HG03460 (cell line): Measurements from ENCODE around the gene PRR7.

Source experiments
- ATAC-seq: cut with Tn5 transposase; IDR thresholded peaks from one replicate; pipeline ENCODE4 v1.9.1; 2021; ENCODE audit not compliant: unreplicated experiment

The PRR7 gene

GRCh38 chr5:177467436-177467835 lies 20.8 kb downstream of the PRR7 start:
- ATAC-seq = no peak

- no peak for ATAC-seq
Measured at GRCh38 chr5:177468329-177468684, 21.7 kb downstream of the PRR7 start.

DNA sequence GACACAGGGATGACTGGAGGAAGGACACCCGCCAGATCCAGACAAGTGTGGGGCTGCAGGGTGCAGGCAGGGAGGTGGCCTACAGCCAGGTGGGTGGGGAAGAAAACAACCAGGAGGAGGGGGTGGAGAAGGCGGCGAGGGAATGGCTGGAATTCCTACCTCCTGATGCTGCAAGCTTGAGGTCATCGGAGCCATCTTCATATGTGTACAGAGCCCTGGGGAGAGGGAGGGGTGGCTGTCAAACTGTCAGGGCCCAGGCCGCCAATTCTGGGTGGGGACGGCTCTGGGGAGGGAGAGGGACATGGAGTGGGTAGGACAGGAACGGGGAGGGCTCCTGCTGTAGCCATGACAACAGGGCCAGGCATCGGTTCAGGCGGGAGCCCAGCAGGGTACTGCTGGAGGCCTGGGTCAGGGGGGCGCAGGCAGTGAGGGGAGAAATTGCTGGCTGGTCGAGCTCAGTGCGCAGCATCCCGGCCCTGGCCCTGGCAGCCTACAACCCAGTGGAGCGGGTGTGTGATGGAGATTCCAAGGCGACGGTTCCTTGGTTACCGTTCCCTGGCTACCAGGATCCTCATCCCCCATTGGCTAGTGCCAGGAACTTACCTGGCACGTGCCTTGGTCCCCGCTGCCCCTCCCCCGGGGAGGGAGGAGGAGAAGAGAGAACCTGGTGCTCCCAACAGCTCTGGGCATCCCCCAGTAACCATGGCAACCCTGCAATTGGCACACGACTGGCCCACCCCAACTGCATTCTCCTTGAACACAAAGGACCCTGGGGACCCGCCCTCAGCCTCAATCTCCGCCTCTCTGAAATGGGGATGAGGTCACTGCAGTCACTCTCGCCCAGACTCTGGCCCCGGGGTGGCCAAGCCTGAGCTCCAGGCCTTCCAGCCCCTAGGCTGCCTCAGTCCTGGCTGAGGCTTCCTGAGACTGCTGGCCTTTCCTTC lies 22.3 kb downstream of the PRR7 start:
- no peak for ATAC-seq

- no peak for ATAC-seq
Measured at GRCh38 chr5:177469750-177470525, 23.3 kb downstream of the PRR7 start.

DNA sequence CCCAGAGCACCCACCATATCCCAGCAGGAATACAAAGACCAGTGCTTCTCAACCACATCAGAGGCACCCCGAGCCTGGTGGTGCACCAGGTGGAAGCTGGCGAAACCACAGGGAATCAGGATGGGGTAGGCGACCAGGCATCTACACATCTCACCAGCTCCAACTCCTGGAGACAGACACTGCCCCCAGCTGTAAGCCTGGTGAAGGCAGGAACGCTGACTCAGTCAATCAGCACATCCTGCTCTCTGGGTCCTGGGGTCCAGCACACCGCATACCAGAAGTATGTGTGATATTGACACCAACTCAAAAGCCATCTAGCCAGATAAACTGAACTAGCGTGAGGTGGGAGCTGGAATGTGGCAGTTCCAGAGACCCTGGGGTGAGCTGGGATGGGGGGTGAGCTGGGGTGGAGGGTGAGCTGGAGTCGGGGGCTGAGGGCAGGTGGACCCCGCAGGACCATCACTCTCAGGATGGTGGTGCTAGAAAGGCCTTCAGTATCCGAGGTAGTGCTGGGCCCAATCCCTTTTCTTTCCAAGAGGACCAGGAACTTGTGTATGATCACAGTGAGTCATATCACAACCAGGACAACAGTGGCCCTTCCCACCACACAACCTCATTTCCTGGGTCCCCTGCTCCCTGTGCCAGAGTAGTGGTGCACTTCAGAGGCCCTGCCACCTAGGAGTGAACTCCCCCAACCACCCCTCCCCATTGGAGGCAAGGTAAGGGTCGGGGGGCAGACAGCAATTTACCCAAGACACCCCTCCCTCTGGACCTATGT lies 24.3 kb downstream of the PRR7 start:
- ATAC-seq = no peak

GRCh38 chr5:177471610-177472356 lies 25.2 kb downstream of the PRR7 start:
- no peak for ATAC-seq

DNA sequence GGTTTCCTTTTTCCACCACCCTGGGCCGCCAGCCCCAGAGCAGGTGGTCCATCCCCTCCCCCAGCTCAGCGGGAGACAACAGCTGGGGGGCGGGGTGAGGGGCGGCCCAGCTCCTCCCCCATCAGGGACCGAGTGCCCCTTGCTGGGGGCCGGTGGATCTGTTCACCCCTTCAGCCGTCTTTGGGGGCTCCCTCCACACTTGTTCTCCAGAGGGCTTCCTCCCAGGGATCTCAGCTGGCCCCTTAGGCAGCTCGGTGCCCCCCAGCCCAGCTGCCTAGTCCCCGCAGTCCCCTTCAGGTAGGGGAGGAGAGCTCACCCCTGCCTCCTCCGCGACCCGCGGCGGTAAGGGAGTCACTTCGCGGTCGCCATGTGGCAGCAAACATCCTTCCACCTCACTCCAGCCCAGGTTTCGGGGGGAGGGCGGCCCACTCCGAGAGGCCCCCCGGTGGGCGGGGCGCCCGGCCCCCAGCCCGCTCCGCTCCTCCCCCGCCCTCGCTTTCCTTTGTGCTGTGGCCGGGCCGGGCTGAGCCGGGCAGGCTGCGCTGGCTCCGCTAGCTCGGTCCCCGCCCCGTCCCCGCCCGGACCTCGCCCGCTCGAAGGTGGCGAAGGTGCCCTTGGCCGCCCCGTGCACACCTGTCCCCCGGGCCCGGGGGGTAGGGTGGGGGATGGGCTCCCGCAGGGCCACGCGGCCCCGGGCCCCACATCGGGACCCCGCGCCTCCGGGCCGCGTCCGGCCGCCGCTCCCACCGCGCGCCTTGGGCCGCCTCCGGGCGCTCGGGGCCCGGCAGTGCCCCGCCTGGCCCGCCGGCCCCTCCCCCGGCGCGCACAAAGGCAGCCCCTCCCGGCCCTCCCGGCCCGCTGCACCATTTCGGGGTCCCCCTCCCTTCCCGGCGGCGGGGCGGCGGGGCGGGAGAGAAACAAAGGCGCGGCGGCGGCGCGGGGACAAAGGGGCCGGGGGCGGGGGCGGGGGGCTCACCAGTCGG lies 26.1 kb downstream of the PRR7 start:
- peak; percentile 48 for ATAC-seq

- no peak for ATAC-seq
Measured at GRCh38 chr5:177473443-177474001, 26.9 kb downstream of the PRR7 start, which contains the start of gene DBN1. TSS of gene DBN1 (minus strand) at chr5:177473634. CDS start at chr5:177473521, 113 bp downstream.

DNA sequence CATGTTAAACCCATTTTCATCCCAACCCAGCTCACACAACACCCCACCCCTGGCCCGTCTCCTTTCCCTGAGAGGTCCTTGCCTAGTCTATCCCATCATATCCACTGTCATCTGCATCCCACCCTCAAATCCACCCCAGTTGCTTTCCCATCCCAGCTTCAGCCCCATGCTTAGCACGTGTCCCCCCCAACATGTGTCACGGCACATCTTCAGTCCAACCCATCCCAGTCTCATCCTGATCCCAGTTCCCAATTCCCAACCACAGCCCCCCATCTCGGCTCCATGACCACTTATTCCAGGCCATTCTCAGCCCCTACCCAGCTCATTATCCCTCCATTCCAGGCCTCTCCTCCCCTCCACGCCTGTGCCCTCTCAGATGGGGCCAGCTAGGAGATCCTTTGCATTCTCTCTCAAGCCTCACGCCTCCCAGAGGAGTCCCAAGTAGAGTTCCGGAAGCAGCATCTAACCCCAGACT lies 27.4 kb downstream of the PRR7 start:
- no peak for ATAC-seq

GRCh38 chr5:177474846-177475562 lies 28.4 kb downstream of the PRR7 start:
- ATAC-seq = no peak

GRCh38 chr5:177475563-177476427 lies 29.2 kb downstream of the PRR7 start:
- ATAC-seq = no peak

DNA sequence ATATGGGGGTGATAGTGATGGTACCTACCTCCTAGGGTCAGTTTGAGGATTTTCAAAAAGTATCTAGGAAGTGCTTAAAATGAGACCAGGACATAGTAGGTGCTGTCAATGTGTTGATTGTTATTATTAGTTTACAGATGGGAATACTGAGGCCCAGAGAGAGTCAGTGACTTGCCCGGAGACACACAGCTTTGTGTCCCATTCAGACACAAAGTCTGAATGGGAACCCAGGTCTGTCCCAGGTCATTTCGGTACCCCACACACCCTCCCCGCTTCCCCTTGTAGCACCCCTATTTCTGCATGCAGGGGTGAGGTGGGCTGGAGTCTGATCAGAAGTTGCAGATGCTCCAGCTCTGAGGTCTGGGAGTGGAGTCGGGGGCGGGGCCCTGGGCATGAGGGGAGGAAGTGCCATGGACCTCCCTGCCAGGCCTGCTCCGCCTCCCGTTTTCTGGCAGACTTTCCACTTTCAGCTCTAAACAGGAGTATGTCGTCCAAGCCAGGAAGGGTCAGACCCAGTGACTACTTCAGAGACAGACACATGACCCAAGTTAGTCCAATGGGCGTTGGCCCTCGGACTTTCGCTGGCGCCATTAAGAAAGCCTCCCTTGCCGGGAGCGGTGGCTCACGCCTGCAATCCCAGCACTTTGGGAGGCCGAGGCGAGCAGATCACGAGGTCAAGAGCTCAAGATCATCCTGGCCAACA lies 30.1 kb downstream of the PRR7 start:
- no peak for ATAC-seq

GRCh38 chr5:177477701-177478477 lies 31.3 kb downstream of the PRR7 start:
- ATAC-seq = no peak

DNA sequence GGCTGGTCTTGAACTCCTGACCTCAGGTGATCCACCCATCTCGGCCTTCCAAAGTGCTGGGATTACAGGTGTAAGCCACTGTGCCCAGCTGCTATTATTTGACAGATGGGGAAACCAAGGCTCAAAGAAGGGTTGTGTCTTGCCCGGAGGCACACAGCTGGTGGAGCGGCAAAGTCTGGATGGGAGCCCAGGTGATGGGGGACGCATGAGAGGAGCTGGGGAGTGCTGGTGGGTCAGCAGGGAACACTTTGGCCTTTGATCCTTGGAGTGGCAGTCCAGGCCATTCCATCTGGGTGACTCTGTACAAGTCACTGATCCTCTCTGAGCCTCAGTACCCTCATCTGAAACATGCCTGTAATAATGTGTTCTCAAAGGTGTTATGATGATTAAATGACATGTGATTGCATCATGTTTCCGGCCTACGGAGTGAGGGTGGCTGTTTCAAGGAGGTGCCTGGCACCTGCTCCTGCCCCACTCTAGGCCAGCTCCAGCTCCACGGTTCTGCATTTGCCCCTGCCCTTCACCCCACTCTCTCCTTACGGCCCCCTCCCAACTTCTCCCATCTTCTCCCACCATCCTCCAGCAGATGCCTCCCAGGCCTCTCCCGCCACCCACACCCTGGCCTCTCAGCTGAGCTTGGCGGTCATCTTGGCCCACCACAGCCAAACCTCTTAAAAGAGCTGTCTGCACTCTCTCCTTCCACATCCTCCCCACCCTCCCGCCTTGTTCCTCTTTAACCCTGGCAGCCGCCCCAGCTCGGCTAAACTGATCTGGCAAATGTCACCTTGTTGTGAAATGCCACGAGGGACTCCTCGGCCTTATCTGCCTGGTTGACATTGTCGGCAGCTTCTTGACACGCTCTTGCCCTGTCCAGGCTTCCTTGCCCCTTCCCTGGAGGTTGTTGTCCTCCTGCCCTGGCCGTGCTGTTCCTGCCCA lies 32.4 kb downstream of the PRR7 start:
- ATAC-seq = no peak

DNA sequence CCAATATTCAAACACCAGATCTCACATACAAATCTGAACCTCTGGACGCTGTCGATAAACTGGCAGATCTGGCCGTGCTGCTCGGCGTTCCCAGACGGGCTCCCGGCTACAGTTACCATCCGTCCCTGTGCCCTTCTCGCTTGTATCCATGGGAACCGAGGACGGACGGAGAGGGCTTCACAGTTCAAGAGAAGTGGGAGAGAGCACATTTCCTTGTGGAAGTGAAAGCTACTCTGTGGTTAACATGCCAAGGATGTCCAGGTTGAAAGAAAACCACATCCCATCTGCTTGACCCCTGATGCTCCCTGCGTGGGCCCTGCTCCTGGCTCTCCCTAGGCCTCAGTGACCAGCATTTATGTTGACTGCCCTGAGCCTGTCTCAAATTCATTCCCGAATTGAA lies 33.2 kb downstream of the PRR7 start:
- ATAC-seq = no peak
